ENCODE data around the gene CFL2.
"Not testable (repeated sequence)": the region's sequence is repeated elsewhere in the genome, so short reads cannot be mapped to it uniquely, and the experiment has no call there.

Gene CFL2

GRCh38 chr14:34711169-34711568 is 3.2 kb downstream of the CFL2 start:
- no peak for DNase-seq

GRCh38 chr14:34710744-34711143 is 3.6 kb downstream of the CFL2 start:
- DNase-seq: no peak

GRCh38 chr14:34710006-34710405 is 4.4 kb downstream of the CFL2 start:
- DNase-seq: no peak

GRCh38 chr14:34707722-34708121 is 6.7 kb downstream of the CFL2 start:
- no peak for DNase-seq

GRCh38 chr14:34701808-34702207 is 12.6 kb downstream of the CFL2 start:
- no peak for DNase-seq

- no peak for DNase-seq
These were observed 13.7 kb downstream of the CFL2 start for GRCh38 chr14:34700622-34701130.

- DNase-seq: no peak
These were observed 14.3 kb downstream of the CFL2 start for GRCh38 chr14:34699873-34700621.

- not testable (repeated sequence) for DNase-seq
These were observed 20.2 kb downstream of the CFL2 start for GRCh38 chr14:34694216-34694615.

GRCh38 chr14:34693228-34693939 is 21.0 kb downstream of the CFL2 start:
- peak; percentile 33 for DNase-seq

GRCh38 chr14:34692898-34693227 is 21.5 kb downstream of the CFL2 start:
- no peak for DNase-seq

GRCh38 chr14:34692348-34692747 is 22.0 kb downstream of the CFL2 start:
- DNase-seq: no peak

- no peak for DNase-seq
These were observed 23.2 kb downstream of the CFL2 start for GRCh38 chr14:34691206-34691605.

- no peak for DNase-seq
These were observed 25.8 kb downstream of the CFL2 start for GRCh38 chr14:34688470-34689206.

GRCh38 chr14:34685819-34686428 is 28.5 kb downstream of the CFL2 start:
- no peak for DNase-seq

GRCh38 chr14:34684578-34684977 is 29.8 kb downstream of the CFL2 start:
- no peak for DNase-seq

GRCh38 chr14:34682787-34683321 is 31.5 kb downstream of the CFL2 start:
- DNase-seq: peak; percentile 30

- DNase-seq: no peak
These were observed 33.5 kb downstream of the CFL2 start for GRCh38 chr14:34680806-34681479.

GRCh38 chr14:34678735-34679134 is 35.7 kb downstream of the CFL2 start:
- no peak for DNase-seq

- no peak for DNase-seq
These were observed 36.1 kb downstream of the CFL2 start for GRCh38 chr14:34678306-34678705.

- no peak for DNase-seq
These were observed 37.7 kb downstream of the CFL2 start for GRCh38 chr14:34676516-34677211.

- no peak for DNase-seq
These were observed 40.7 kb downstream of the CFL2 start for GRCh38 chr14:34673702-34674101.

GRCh38 chr14:34671716-34672115 is 42.7 kb downstream of the CFL2 start:
- DNase-seq: no peak

Data from stimulated activated CD8-positive, alpha-beta memory T cell treated with anti-CD3 and anti-CD28 coated beads, Interleukin-4, amount 100 ng/mL, for 48 hours (primary cell).